OCI-LY1 (cell line): Measurements from ENCODE around the gene IL36G.

Source experiments
- H2AFZ ChIP-seq: fragments of 200-600 bp; sonication (generic), shearing (Covaris generic); 2 replicates; pipeline ENCODE4 v1.6.0; 2014; ENCODE audit warnings: antibody characterized with exemption, mild to moderate bottlenecking, low read length
- H3F3A ChIP-seq: fragments of 200-600 bp; sonication (generic), shearing (Covaris generic); 2 replicates; pipeline ENCODE4 v1.6.0; 2014; ENCODE audit warnings: mild to moderate bottlenecking, antibody characterized with exemption, low read length, moderate library complexity; ENCODE audit not compliant: insufficient read depth
- H3K27ac ChIP-seq: fragments of 200-600 bp; sonication (generic); 2 replicates; pipeline ENCODE4 v1.5.1; 2014; ENCODE audit warnings: low read length, mixed run types, mild to moderate bottlenecking, low read depth; ENCODE audit not compliant: poor library complexity, severe bottlenecking
- H3K27me3 ChIP-seq: fragments of 200-600 bp; sonication (generic); 2 replicates; pipeline ENCODE4 v1.6.0; 2014; ENCODE audit warnings: antibody characterized with exemption, mild to moderate bottlenecking, low read length, moderate library complexity; ENCODE audit not compliant: insufficient read depth
- H3K36me3 ChIP-seq: fragments of 200-600 bp; sonication (generic); 2 replicates; pipeline ENCODE4 v1.6.1; 2014; ENCODE audit warnings: mild to moderate bottlenecking, antibody characterized with exemption, low read length, moderate library complexity, mixed read lengths; ENCODE audit not compliant: insufficient read depth
- H3K4me1 ChIP-seq: fragments of 200-600 bp; sonication (generic); 2 replicates; pipeline ENCODE4 v1.5.1; 2014; ENCODE audit warnings: mild to moderate bottlenecking, low read length, moderate library complexity; ENCODE audit not compliant: insufficient read depth, severe bottlenecking
- H3K4me2 ChIP-seq: fragments of 200-600 bp; sonication (generic), shearing (Covaris generic); 2 replicates; pipeline ENCODE4 v1.6.1; 2014; ENCODE audit warnings: low read length
- H3K4me3 ChIP-seq: fragments of 200-600 bp; sonication (generic); 2 replicates; pipeline ENCODE4 v1.5.1; 2014; ENCODE audit warnings: low read length, low read depth, mild to moderate bottlenecking, mixed read lengths; ENCODE audit not compliant: poor library complexity, severe bottlenecking
- H3K79me2 ChIP-seq: fragments of 200-600 bp; shearing (Covaris generic); 2 replicates; pipeline ENCODE4 v1.6.1; 2016; ENCODE audit warnings: mixed run types, low read length, mixed read lengths; ENCODE audit not compliant: insufficient read depth
- H3K9ac ChIP-seq: fragments of 200-600 bp; sonication (generic), shearing (Covaris generic); 2 replicates; pipeline ENCODE4 v1.6.1; 2014; ENCODE audit warnings: mild to moderate bottlenecking, low read length, mixed read lengths
- H3K9me2 ChIP-seq: fragments of 200-600 bp; sonication (generic), shearing (Covaris generic); 2 replicates; pipeline ENCODE4 v1.6.1; 2014; ENCODE audit warnings: low read depth, mild to moderate bottlenecking, low read length, mixed read lengths
- H3K9me3 ChIP-seq: fragments of 200-600 bp; shearing (Covaris generic); 2 replicates; pipeline ENCODE4 v1.6.1; 2014; ENCODE audit warnings: low read length, mixed read lengths
- H4K20me1 ChIP-seq: fragments of 200-600 bp; sonication (generic), shearing (Covaris generic); 2 replicates; pipeline ENCODE4 v1.6.0; 2016; ENCODE audit warnings: mild to moderate bottlenecking, low read length; ENCODE audit not compliant: insufficient read depth
- EZH2 ChIP-seq: fragments of 200-600 bp; sonication (generic), shearing (Covaris generic); IDR thresholded peaks from 2 replicates; pipeline ENCODE4 v1.8.0; 2017; ENCODE audit warnings: borderline replicate concordance, mixed run types, mild to moderate bottlenecking, antibody characterized with exemption, low read length, moderate library complexity, mixed read lengths
- TF ChIP-seq, protein P1 (sequence below): fragments of 200-600 bp; sonication (generic), shearing (Covaris generic); IDR thresholded peaks from 2 replicates; pipeline ENCODE4 v1.5.1; 2017; ENCODE audit warnings: mild to moderate bottlenecking, antibody characterized with exemption, low read length, moderate library complexity, mixed read lengths

The IL36G gene

GRCh38 chr2:112967023-112967422 is 10.8 kb upstream of the IL36G start:
- no peak overlapping the region for H3K27ac ChIP-seq
- H3K4me3 ChIP-seq = no peak overlapping the region
- no peak overlapping the region for H2AFZ ChIP-seq
- no peaks in the 10 kb centered on the region for H3K27me3 ChIP-seq
- no peaks in the 10 kb centered on the region for H4K20me1 ChIP-seq
- no peaks in the 10 kb centered on the region for H3K79me2 ChIP-seq
- TF ChIP-seq, protein P1, sequence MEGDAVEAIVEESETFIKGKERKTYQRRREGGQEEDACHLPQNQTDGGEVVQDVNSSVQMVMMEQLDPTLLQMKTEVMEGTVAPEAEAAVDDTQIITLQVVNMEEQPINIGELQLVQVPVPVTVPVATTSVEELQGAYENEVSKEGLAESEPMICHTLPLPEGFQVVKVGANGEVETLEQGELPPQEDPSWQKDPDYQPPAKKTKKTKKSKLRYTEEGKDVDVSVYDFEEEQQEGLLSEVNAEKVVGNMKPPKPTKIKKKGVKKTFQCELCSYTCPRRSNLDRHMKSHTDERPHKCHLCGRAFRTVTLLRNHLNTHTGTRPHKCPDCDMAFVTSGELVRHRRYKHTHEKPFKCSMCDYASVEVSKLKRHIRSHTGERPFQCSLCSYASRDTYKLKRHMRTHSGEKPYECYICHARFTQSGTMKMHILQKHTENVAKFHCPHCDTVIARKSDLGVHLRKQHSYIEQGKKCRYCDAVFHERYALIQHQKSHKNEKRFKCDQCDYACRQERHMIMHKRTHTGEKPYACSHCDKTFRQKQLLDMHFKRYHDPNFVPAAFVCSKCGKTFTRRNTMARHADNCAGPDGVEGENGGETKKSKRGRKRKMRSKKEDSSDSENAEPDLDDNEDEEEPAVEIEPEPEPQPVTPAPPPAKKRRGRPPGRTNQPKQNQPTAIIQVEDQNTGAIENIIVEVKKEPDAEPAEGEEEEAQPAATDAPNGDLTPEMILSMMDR = no peak
- TF ChIP-seq EZH2 = no peak
- no peak overlapping the region for H3K9ac ChIP-seq
- no peaks in the 10 kb centered on the region for H3K36me3 ChIP-seq
- no peaks in the 10 kb centered on the region for H3F3A ChIP-seq
- no peaks in the 10 kb centered on the region for H3K9me3 ChIP-seq
- no peaks in the 10 kb centered on the region for H3K4me1 ChIP-seq
- no peak overlapping the region for H3K4me2 ChIP-seq
- no peaks in the 10 kb centered on the region for H3K9me2 ChIP-seq

DNA sequence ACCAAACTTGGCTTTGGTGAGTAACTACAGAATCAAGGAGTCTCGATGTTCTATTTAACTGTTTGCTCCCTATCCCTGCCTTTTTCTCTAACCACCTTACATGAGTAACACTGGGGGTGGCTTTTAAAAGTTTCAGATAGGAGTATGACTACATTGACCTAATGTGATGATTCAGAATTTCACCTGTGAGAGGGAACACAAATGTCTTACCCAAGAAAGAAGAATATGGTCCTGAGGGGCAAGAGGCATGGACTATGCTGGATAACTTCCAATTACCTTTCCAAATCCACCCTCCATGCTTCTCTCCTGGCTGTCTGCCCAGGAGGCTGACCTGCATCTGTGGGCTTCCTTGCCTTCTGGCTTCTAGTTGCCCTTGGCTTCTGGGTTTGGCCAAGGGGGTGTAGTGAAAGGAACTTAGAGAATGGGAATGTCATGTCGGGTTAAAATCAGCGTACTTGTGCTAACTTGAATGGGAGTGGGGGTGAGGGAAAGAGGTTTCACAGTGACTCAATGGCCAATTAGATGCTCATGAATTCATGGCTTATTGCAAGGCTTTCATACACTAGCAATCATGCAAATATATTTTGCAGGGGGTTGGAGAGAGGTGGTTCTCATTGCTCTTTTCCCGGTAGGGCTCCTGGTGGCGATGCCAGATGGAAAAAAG is 5.3 kb upstream of the IL36G start:
- Histone ChIP-seq H3K9me2 (no peaks in the 10 kb centered on the region), H3K79me2 (no peaks in the 10 kb centered on the region), H3K36me3 (no peaks in the 10 kb centered on the region), H3K4me3 (no peak overlapping the region), H2AFZ (no peak overlapping the region), H3K27ac (no peak overlapping the region), H4K20me1 (no peaks in the 10 kb centered on the region), H3K9ac (no peak overlapping the region), H3K4me1 (no peaks in the 10 kb centered on the region), H3K9me3 (no peaks in the 10 kb centered on the region), H3K27me3 (no peaks in the 10 kb centered on the region), H3K4me2 (no peak overlapping the region), H3F3A (no peaks in the 10 kb centered on the region)
- TF ChIP-seq EZH2 = no peak
- TF ChIP-seq, protein P1 = no peak

DNA sequence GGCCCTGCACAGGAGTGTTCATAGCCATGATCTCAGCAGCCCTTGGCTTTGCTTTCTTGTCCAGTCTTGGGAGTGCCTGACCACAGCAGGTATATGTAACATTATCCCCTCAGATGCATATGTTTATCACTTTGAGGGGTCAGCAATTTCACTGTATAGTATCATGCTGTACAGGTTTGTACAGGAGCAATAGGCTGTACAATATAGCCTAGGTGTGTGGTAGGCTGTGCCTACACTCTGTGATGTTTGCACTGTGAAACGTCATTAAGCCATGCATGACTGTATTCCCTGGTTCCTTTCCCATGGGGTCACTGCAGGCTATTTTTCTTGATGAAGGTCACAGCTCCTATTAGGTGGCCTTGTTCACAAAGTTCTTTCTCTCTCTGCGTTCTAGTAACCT is 4.7 kb upstream of the IL36G start:
- Histone ChIP-seq H3K36me3 (no peaks in the 10 kb centered on the region), H4K20me1 (no peaks in the 10 kb centered on the region), H3K27me3 (no peaks in the 10 kb centered on the region), H3K27ac (no peak overlapping the region), H3K4me3 (no peak overlapping the region), H3K4me2 (no peak overlapping the region), H3F3A (no peaks in the 10 kb centered on the region), H3K79me2 (no peaks in the 10 kb centered on the region), H3K4me1 (no peaks in the 10 kb centered on the region), H3K9ac (no peak overlapping the region), H3K9me2 (no peaks in the 10 kb centered on the region), H2AFZ (no peak overlapping the region), H3K9me3 (no peaks in the 10 kb centered on the region)
- TF ChIP-seq EZH2 = no peak
- TF ChIP-seq, protein P1 = no peak
